ENCODE results near the gene RPL36AL. TPM values are rescaled to one million over a fixed set of nuclear protein-coding genes. Genes with fewer than 3 reads are reported as not detected.

Gene RPL36AL
- total RNA-seq, 2 donors from 2014 or later, result 170 to 176 TPM

- WGBS, result 86% methylated on average over 6 of the region's 6 CpGs
- Histone ChIP-seq H3K36me3 (no peaks in the 10 kb centered on the region), H3K4me3 (no peak overlapping the region), H3K27me3 (replicated peaks; ENCODE audit: insufficient read depth) (no peaks in the 10 kb centered on the region), H3K9me3 (no peaks in the 10 kb centered on the region), H3K4me1 (replicated peaks) (no peaks in the 10 kb centered on the region), H3K27ac (no peak overlapping the region)
- DNase-seq (ENCODE audit: low spot score), result no peak
- TF ChIP-seq POLR2AphosphoS5 (IDR thresholded peaks at IDR 0.05) (no peak), POLR2A (IDR thresholded peaks at IDR 0.05) (no peak), CTCF (IDR thresholded peaks at IDR 0.05) (no peak)
- intact Hi-C loops (cut with DNase I), result no loop called here
Measured at GRCh38 chr14:49615776-49616175, 4.7 kb downstream of the RPL36AL start.

- no peak for DNase-seq (ENCODE audit: low spot score)
- intact Hi-C loops (cut with DNase I), result no loop called here
- TF ChIP-seq POLR2A (IDR thresholded peaks at IDR 0.05) (no peak), POLR2AphosphoS5 (IDR thresholded peaks at IDR 0.05) (no peak), CTCF (IDR thresholded peaks at IDR 0.05) (no peak)
- H3K27ac ChIP-seq, result no peak overlapping the region
- H3K9me3 ChIP-seq, result no peaks in the 10 kb centered on the region
- H3K4me3 ChIP-seq, result no peak overlapping the region
- 87% methylated on average over 2 of the region's 2 CpGs for WGBS
- H3K27me3 ChIP-seq (replicated peaks; ENCODE audit: insufficient read depth), result no peaks in the 10 kb centered on the region
- H3K4me1 ChIP-seq (replicated peaks), result no peaks in the 10 kb centered on the region
- H3K36me3 ChIP-seq, result no peaks in the 10 kb centered on the region
Measured at GRCh38 chr14:49614196-49614595, 6.2 kb downstream of the RPL36AL start.

GRCh38 chr14:49612671-49613070, 7.8 kb downstream of the RPL36AL start:
- Histone ChIP-seq H3K4me1 (replicated peaks) (no peaks in the 10 kb centered on the region), H3K27ac (no peak overlapping the region), H3K36me3 (no peaks in the 10 kb centered on the region), H3K9me3 (no peaks in the 10 kb centered on the region), H3K27me3 (replicated peaks; ENCODE audit: insufficient read depth) (no peaks in the 10 kb centered on the region), H3K4me3 (no peak overlapping the region)
- TF ChIP-seq CTCF (IDR thresholded peaks at IDR 0.05), result no peak
- TF ChIP-seq POLR2A (IDR thresholded peaks at IDR 0.05), result no peak
- TF ChIP-seq POLR2AphosphoS5 (IDR thresholded peaks at IDR 0.05), result no peak
- WGBS, result 94% methylated on average over 8 of the region's 8 CpGs
- no peak for DNase-seq (ENCODE audit: low spot score)
- intact Hi-C loops (cut with DNase I), result no loop called here

GRCh38 chr14:49612251-49612650, 8.2 kb downstream of the RPL36AL start:
- whole genome bisulfite sequencing, result 91% methylated on average over 4 of the region's 4 CpGs
- TF ChIP-seq CTCF (IDR thresholded peaks at IDR 0.05) (no peak), POLR2A (IDR thresholded peaks at IDR 0.05) (no peak), POLR2AphosphoS5 (IDR thresholded peaks at IDR 0.05) (no peak)
- Histone ChIP-seq H3K4me3 (no peak overlapping the region), H3K9me3 (no peaks in the 10 kb centered on the region), H3K27ac (no peak overlapping the region), H3K4me1 (replicated peaks) (no peaks in the 10 kb centered on the region), H3K27me3 (replicated peaks; ENCODE audit: insufficient read depth) (no peaks in the 10 kb centered on the region), H3K36me3 (no peaks in the 10 kb centered on the region)
- DNase-seq (ENCODE audit: low spot score), result no peak
- intact Hi-C loops (cut with DNase I), result no loop called here

- 96% methylated on average over 6 of the region's 6 CpGs for WGBS
- Histone ChIP-seq H3K36me3 (no peaks in the 10 kb centered on the region), H3K27ac (no peak overlapping the region), H3K4me1 (replicated peaks) (no peaks in the 10 kb centered on the region), H3K9me3 (no peaks in the 10 kb centered on the region), H3K4me3 (no peak overlapping the region), H3K27me3 (replicated peaks; ENCODE audit: insufficient read depth) (no peaks in the 10 kb centered on the region)
- TF ChIP-seq POLR2AphosphoS5 (IDR thresholded peaks at IDR 0.05) (no peak), POLR2A (IDR thresholded peaks at IDR 0.05) (no peak), CTCF (IDR thresholded peaks at IDR 0.05) (no peak)
- no peak for DNase-seq (ENCODE audit: low spot score)
- intact Hi-C loops (cut with DNase I), result no loop called here
Measured at GRCh38 chr14:49607583-49607982, 12.8 kb downstream of the RPL36AL start.
